GM23338 (cell line): ENCODE measurements around the gene NSUN4. TPM values are rescaled to one million over a fixed set of nuclear protein-coding genes. Genes with fewer than 3 reads are reported as not detected.

Experiments
- ATAC-seq: fragments of 200-7000 bp; cut with Tn5 transposase; 3 replicates; pipeline ENCODE4 v1.9.1; 2020
- DNase-seq: peaks from one replicate; pipeline ENCODE4 v3.0.0-alpha.2; 2015; ENCODE audit warnings: low spot score
- H2AFZ ChIP-seq: fragments of 200-600 bp; sonication (generic); 2 replicates; pipeline ENCODE4 v1.8.0; 2016; ENCODE audit warnings: antibody characterized with exemption, mild to moderate bottlenecking, moderate library complexity
- H3F3A ChIP-seq: fragments of 200-600 bp; sonication (generic); replicated peaks from 2 replicates; pipeline ENCODE4 v1.8.0; 2017; ENCODE audit warnings: antibody characterized with exemption, mixed run types, low read depth
- H3K27ac ChIP-seq: fragments of 200-600 bp; sonication (generic); 2 replicates; pipeline ENCODE4 v1.6.1; 2016; ENCODE audit warnings: low read depth
- H3K27me3 ChIP-seq: fragments of 200-600 bp; sonication (generic); 2 replicates; pipeline ENCODE4 v1.8.0; 2016; ENCODE audit warnings: mild to moderate bottlenecking, mixed run types, moderate library complexity; ENCODE audit not compliant: insufficient read depth
- H3K36me3 ChIP-seq: fragments of 200-600 bp; sonication (generic); 2 replicates; pipeline ENCODE4 v1.8.0; 2016; ENCODE audit warnings: mild to moderate bottlenecking; ENCODE audit not compliant: insufficient read depth
- H3K4me1 ChIP-seq: fragments of 200-600 bp; sonication (generic); 2 replicates; pipeline ENCODE4 v1.8.0; 2016; ENCODE audit warnings: mild to moderate bottlenecking, moderate library complexity; ENCODE audit not compliant: insufficient read depth
- H3K4me2 ChIP-seq: fragments of 200-600 bp; sonication (generic); 2 replicates; pipeline ENCODE4 v1.7.1; 2017; ENCODE audit warnings: mixed run types
- H3K4me3 ChIP-seq: fragments of 200-600 bp; sonication (generic); 2 replicates; pipeline ENCODE4 v1.6.1; 2016; ENCODE audit warnings: mixed run types
- H3K79me2 ChIP-seq: fragments of 200-600 bp; sonication (generic); replicated peaks from 2 replicates; pipeline ENCODE4 v1.8.0; 2017; ENCODE audit warnings: mild to moderate bottlenecking; ENCODE audit not compliant: insufficient read depth
- H3K9me2 ChIP-seq: fragments of 200-600 bp; sonication (generic); 2 replicates; pipeline ENCODE4 v1.8.0; 2017; ENCODE audit not compliant: insufficient read depth
- H4K20me1 ChIP-seq: fragments of 200-600 bp; sonication (generic); replicated peaks from 2 replicates; pipeline ENCODE4 v1.8.0; 2017; ENCODE audit warnings: mild to moderate bottlenecking; ENCODE audit not compliant: insufficient read depth
- H3K27ac Mint-ChIP-seq: 2 replicates; pipeline ENCODE4 v1.8.0; 2020; ENCODE audit warnings: inconsistent platforms, mild to moderate bottlenecking, moderate library complexity, mixed read lengths
- H3K27me3 Mint-ChIP-seq: 3 replicates; pipeline ENCODE4 v1.8.0; 2022; ENCODE audit warnings: low read depth, mild to moderate bottlenecking, moderate library complexity, mixed read lengths, inconsistent platforms; ENCODE audit not compliant: insufficient read depth, poor library complexity
- H3K36me3 Mint-ChIP-seq: 3 replicates; pipeline ENCODE4 v1.8.0; 2021; ENCODE audit warnings: low read depth, mild to moderate bottlenecking, inconsistent platforms, moderate library complexity, mixed read lengths
- H3K4me1 Mint-ChIP-seq: 3 replicates; pipeline ENCODE4 v1.8.0; 2020; ENCODE audit warnings: mild to moderate bottlenecking, inconsistent platforms, mixed read lengths
- H3K4me3 Mint-ChIP-seq: 3 replicates; pipeline ENCODE4 v1.8.0; 2021; ENCODE audit warnings: moderate library complexity, mild to moderate bottlenecking, inconsistent platforms, mixed read lengths
- H3K9me3 Mint-ChIP-seq: 3 replicates; pipeline ENCODE4 v1.8.0; 2020; ENCODE audit warnings: moderate library complexity, mild to moderate bottlenecking, inconsistent platforms, mixed read lengths
- CREB1 ChIP-seq: fragments of 250-450 bp; sonication (Bioruptor Pico); IDR thresholded peaks from 2 replicates; pipeline ENCODE4 v1.5.0; 2020; ENCODE audit warnings: low read depth, mild to moderate bottlenecking, moderate library complexity
- EZH2 ChIP-seq: fragments of 200-600 bp; sonication (generic); IDR thresholded peaks from one replicate; pipeline ENCODE4 v1.8.0; 2017; ENCODE audit warnings: antibody characterized with exemption, mild to moderate bottlenecking, low read depth; ENCODE audit not compliant: unreplicated experiment
- EZH2phosphoT487 ChIP-seq: fragments of 200-600 bp; sonication (generic); IDR thresholded peaks from one replicate; pipeline ENCODE4 v1.8.1; 2018; ENCODE audit warnings: antibody characterized with exemption; ENCODE audit not compliant: unreplicated experiment
- JUNB ChIP-seq: IDR thresholded peaks from one replicate; pipeline ENCODE4 v1.6.1; 2016; ENCODE audit warnings: antibody characterized with exemption; ENCODE audit not compliant: unreplicated experiment
- NANOG ChIP-seq: IDR thresholded peaks from 2 replicates; pipeline ENCODE4 v1.6.1; 2016; ENCODE audit warnings: antibody characterized with exemption, borderline replicate concordance
- POLR2AphosphoS5 ChIP-seq: IDR thresholded peaks from 2 replicates; pipeline ENCODE4 v1.6.1; 2016; ENCODE audit warnings: antibody characterized with exemption, low read depth
- STAT1 ChIP-seq: IDR thresholded peaks from one replicate; pipeline ENCODE4 v1.6.1; 2016; ENCODE audit warnings: antibody characterized with exemption; ENCODE audit not compliant: unreplicated experiment
- ZNF114 ChIP-seq: fragments of 250-450 bp; sonication (Bioruptor Pico); IDR thresholded peaks from 2 replicates; pipeline ENCODE4 v1.5.0; 2020; ENCODE audit warnings: mild to moderate bottlenecking, moderate library complexity
- ZNF331 ChIP-seq: fragments of 250-450 bp; sonication (Bioruptor Pico); IDR thresholded peaks from 2 replicates; pipeline ENCODE4 v1.5.0; 2020; ENCODE audit warnings: low read depth, mild to moderate bottlenecking, moderate library complexity
- polyA plus RNA-seq: library from polyadenylated mRNA; unstranded; fragments of >200 nt; fragmentation: Nextera tagmentation; extraction: Ambion mirVana; gene quantifications from 2 replicates; pipeline ENCODE4 v1.2.1, GENCODE V29; 2016
- total RNA-seq: library from RNA; depleted of rRNA; stranded (reverse); fragments of >200 nt; shearing (Covaris generic); gene quantifications from 2 replicates; pipeline ENCODE4 v1.2.3, GENCODE V29; 2014
- TF ChIP-seq, protein P1 (sequence below): IDR thresholded peaks from one replicate; pipeline ENCODE4 v1.6.1; 2018; ENCODE audit warnings: antibody characterized with exemption; ENCODE audit not compliant: unreplicated experiment
- TF ChIP-seq, protein P2 (sequence below): IDR thresholded peaks from 2 replicates; pipeline ENCODE4 v1.6.1; 2016; ENCODE audit warnings: antibody characterized with exemption
- TF ChIP-seq, protein P3 (sequence below), 2 experiments: fragments of 200-600 bp in 1 of 2; sonication (generic) in 1 of 2; conservative IDR thresholded peaks; 2 replicates each; pipeline versions ENCODE4 v1.5.1 to v1.6.1; 2016 to 2017; ENCODE audit warnings: antibody characterized with exemption in 2 of 2, low read depth in 2 of 2, mild to moderate bottlenecking in 2 of 2, moderate library complexity in 1 of 2

Gene NSUN4
- total and polyA plus RNA-seq, 2 experiments from 2014 or later = 8.9 to 11.6 TPM

DNA sequence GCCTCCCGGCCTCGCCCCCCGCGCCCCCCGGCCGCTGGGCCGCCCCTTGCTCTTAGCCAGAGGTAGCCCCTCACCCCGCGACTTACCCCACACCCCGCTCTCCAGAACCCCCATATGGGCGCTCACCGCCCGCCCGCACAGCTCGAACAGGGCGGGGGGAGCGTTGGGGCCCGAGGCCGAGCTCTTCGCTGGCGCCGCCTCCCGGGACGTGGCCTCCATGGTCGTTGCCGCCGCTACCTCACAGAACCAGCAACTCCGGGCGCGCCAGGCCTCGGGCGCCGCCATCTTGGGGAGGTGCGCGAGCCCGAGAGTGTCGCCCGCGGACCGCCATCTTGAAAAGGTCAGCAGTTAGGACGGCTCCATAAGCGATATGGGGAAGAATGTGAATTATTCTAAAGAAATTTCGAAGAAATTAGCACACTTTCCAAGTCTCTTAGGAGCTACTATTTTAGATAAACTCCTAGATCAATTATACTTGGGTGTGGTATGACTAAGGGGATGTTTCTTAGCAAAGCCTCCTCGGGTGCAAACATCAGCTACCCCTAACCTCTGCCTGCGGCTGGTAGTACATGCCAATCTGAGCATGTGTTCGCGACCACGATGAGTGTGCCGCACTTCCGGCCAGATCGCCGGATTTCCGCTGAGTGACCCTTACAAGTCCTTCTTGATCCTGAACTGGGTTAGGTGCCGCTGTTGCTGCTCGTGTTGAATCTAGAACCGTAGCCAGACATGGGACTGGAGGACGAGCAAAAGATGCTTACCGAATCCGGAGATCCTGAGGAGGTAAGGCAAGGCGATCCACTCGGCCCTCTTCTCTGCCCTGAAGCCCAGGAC is 37.4 kb upstream of the NSUN4 start, which contains the start of the genes LRRC41 and UQCRH (continued):
- TF ChIP-seq, protein P1, sequence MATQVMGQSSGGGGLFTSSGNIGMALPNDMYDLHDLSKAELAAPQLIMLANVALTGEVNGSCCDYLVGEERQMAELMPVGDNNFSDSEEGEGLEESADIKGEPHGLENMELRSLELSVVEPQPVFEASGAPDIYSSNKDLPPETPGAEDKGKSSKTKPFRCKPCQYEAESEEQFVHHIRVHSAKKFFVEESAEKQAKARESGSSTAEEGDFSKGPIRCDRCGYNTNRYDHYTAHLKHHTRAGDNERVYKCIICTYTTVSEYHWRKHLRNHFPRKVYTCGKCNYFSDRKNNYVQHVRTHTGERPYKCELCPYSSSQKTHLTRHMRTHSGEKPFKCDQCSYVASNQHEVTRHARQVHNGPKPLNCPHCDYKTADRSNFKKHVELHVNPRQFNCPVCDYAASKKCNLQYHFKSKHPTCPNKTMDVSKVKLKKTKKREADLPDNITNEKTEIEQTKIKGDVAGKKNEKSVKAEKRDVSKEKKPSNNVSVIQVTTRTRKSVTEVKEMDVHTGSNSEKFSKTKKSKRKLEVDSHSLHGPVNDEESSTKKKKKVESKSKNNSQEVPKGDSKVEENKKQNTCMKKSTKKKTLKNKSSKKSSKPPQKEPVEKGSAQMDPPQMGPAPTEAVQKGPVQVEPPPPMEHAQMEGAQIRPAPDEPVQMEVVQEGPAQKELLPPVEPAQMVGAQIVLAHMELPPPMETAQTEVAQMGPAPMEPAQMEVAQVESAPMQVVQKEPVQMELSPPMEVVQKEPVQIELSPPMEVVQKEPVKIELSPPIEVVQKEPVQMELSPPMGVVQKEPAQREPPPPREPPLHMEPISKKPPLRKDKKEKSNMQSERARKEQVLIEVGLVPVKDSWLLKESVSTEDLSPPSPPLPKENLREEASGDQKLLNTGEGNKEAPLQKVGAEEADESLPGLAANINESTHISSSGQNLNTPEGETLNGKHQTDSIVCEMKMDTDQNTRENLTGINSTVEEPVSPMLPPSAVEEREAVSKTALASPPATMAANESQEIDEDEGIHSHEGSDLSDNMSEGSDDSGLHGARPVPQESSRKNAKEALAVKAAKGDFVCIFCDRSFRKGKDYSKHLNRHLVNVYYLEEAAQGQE = peak; percentile 13
- peak; percentile 88; the same call in 1 of the 2 replicates for TF ChIP-seq ZNF114 (CRISPR knock-in tag)
- TF ChIP-seq POLR2AphosphoS5 = peak; percentile 91
- no peak for TF ChIP-seq ZNF331
- TF ChIP-seq, protein P2, sequence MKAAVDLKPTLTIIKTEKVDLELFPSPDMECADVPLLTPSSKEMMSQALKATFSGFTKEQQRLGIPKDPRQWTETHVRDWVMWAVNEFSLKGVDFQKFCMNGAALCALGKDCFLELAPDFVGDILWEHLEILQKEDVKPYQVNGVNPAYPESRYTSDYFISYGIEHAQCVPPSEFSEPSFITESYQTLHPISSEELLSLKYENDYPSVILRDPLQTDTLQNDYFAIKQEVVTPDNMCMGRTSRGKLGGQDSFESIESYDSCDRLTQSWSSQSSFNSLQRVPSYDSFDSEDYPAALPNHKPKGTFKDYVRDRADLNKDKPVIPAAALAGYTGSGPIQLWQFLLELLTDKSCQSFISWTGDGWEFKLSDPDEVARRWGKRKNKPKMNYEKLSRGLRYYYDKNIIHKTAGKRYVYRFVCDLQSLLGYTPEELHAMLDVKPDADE = peak; percentile 40
- TF ChIP-seq EZH2 = no peak
- TF ChIP-seq CREB1 (CRISPR knock-in tag) = 0 out of 2 replicates have a peak, but pooled peaks have one; percentile 12
- TF ChIP-seq NANOG = no peak
- TF ChIP-seq EZH2phosphoT487 = no peak
- TF ChIP-seq JUNB = no peak
- no peak for TF ChIP-seq STAT1
- TF ChIP-seq, protein P3, sequence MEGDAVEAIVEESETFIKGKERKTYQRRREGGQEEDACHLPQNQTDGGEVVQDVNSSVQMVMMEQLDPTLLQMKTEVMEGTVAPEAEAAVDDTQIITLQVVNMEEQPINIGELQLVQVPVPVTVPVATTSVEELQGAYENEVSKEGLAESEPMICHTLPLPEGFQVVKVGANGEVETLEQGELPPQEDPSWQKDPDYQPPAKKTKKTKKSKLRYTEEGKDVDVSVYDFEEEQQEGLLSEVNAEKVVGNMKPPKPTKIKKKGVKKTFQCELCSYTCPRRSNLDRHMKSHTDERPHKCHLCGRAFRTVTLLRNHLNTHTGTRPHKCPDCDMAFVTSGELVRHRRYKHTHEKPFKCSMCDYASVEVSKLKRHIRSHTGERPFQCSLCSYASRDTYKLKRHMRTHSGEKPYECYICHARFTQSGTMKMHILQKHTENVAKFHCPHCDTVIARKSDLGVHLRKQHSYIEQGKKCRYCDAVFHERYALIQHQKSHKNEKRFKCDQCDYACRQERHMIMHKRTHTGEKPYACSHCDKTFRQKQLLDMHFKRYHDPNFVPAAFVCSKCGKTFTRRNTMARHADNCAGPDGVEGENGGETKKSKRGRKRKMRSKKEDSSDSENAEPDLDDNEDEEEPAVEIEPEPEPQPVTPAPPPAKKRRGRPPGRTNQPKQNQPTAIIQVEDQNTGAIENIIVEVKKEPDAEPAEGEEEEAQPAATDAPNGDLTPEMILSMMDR (conservative IDR thresholded peaks at IDR 0.05; ENCODE audit: low read depth in 2 of 2) = no peak

DNA sequence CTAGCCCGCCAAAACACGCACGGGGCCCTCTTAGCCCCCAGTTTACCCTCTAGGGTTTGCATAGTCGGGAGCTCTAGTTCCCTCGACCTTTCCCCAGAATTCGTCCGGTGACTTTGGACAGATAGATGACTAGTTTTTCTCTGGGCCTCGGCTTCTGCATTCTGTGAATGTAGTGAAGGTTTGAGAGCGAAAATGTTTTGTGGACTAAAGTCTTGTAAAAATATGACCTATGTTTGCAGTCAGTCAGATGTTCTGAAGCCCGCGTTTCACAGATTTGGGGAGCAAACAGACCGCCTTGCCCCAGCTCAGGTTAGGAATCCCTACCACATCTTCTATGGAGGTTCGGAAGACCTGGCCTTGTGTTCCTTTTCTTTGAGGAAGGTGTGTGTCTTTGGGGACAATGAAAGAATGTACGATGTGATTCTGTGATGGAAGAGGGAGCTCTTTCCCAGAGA is 36.7 kb upstream of the NSUN4 start:
- peaks cover 52% of the 10 kb centered on the region for H3K4me1 ChIP-seq
- H3K79me2 ChIP-seq = peaks cover 89% of the 10 kb centered on the region
- ATAC-seq = no peak; the same call in 2 of the 3 replicates
- H3K4me3 ChIP-seq = peak overlapping the region; percentile 93
- DNase-seq = peak; percentile 19
- Mint-ChIP-seq H3K27me3 (peaks cover 9% of the 10 kb centered on the region), H3K4me1 (peaks cover 44% of the 10 kb centered on the region), H3K9me3 (peaks cover 7% of the 10 kb centered on the region), H3K4me3 (peak overlapping the region; percentile 98), H3K36me3 (peaks cover 43% of the 10 kb centered on the region), H3K27ac (peak overlapping the region; percentile 99)
- H3K36me3 ChIP-seq = peaks cover 8% of the 10 kb centered on the region; the same call in 1 of the 2 replicates
- H3K4me2 ChIP-seq = peak overlapping the region; percentile 88
- H2AFZ ChIP-seq = no peak overlapping the region
- no peaks in the 10 kb centered on the region for H3K9me2 ChIP-seq
- H3F3A ChIP-seq = peaks cover 18% of the 10 kb centered on the region
- no peaks in the 10 kb centered on the region for H3K27me3 ChIP-seq
- H4K20me1 ChIP-seq = peaks cover 41% of the 10 kb centered on the region
- H3K27ac ChIP-seq = peak overlapping the region; percentile 75
- TF ChIP-seq, protein P2 = no peak
- no peak for TF ChIP-seq CREB1 (CRISPR knock-in tag)
- TF ChIP-seq, protein P3 (conservative IDR thresholded peaks at IDR 0.05; ENCODE audit: low read depth in 2 of 2) = no peak
- TF ChIP-seq STAT1 = no peak
